NT2/D1 (cell line): ENCODE results near the gene PIM3.

ENCODE experiments used
- SUZ12 ChIP-seq: IDR thresholded peaks from 2 replicates; pipeline ENCODE4 v1.6.1; 2011; ENCODE audit not compliant: insufficient read length, insufficient read depth; ENCODE audit errors: extremely low read depth
- YY1 ChIP-seq: IDR thresholded peaks from 2 replicates; pipeline ENCODE4 v1.6.1; 2011; ENCODE audit not compliant: insufficient read length, insufficient read depth

DNA sequence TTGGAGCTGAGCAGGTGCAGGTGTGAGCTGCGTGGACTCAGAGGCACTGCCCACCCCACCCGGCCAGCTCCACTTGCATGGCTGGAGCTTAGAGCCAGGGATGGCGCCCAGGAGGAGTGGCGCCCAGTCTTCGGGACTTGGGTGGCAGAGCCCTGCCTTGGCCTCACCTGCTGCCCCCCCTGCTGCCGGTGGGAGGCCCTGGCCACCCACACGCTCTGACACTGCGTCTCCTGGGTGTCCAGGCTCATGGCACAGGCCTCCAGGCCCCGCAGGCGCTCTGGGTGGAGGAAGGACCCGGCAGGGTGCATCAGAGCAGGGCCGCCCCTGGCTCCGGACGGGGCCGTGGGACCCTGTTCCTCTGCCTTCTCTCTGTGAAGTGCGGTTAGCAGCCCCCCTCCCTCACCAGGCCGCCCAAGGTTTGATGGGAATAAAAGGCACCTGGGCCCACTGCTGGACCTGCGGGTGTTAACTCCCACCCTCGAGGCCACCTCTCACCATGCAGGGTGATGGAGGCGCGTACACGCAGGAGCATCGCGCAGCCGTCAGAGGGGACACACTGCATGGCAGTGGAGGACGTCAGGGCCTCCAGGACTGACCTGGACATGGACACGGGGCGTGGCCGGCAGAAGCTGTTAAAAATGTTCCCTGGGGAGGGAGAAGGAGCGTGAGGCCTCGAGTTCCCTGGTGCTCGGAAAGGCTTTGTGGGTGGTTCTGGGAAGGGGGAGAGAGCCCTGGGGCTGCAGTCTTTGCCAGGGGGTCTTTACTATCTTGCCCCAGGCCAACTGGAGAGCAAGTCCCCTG is 40.2 kb downstream of the PIM3 start:
- TF ChIP-seq YY1: no peak
- TF ChIP-seq SUZ12: no peak
